ENCODE results near the gene TCEAL3.

Gene TCEAL3

DNA sequence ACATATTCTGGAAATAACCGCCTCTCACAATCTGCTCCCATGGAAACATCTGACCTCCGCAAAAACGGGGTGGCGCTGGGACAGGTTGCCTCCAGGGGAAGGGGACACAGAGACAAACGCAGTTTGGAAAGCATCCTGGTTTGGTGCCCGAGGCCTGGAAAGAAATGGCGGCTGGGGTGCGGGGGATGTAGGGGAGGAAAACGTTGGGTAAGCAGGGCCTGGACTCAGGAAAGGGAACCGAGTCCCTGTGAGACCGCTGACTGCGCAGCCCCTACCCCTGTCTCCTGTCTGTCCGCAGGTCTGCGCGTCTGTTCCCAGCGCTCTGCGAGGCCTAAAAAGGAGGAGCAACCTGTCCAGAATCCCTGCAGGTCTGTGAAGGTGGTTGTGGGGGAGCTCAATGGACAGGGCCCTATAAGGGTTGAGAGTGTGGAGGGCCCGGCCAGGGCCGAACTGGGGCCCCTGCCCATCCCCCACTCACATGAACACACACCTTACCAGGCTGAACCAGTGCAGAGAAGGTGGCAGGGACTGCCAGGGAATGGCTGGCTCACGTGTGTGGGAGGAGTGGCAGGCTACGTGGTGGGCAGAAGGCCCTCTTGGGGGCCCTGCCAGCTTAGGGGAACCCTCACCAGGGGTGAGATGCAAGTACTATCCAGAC lies 672 bp downstream of the TCEAL3 start:
- TF ChIP-seq, protein P1, sequence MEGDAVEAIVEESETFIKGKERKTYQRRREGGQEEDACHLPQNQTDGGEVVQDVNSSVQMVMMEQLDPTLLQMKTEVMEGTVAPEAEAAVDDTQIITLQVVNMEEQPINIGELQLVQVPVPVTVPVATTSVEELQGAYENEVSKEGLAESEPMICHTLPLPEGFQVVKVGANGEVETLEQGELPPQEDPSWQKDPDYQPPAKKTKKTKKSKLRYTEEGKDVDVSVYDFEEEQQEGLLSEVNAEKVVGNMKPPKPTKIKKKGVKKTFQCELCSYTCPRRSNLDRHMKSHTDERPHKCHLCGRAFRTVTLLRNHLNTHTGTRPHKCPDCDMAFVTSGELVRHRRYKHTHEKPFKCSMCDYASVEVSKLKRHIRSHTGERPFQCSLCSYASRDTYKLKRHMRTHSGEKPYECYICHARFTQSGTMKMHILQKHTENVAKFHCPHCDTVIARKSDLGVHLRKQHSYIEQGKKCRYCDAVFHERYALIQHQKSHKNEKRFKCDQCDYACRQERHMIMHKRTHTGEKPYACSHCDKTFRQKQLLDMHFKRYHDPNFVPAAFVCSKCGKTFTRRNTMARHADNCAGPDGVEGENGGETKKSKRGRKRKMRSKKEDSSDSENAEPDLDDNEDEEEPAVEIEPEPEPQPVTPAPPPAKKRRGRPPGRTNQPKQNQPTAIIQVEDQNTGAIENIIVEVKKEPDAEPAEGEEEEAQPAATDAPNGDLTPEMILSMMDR (IDR thresholded peaks at IDR 0.05; ENCODE audit: insufficient read depth, low read length, missing control alignments): no peak
- ChIA-PET POLR2A (no interaction called here), CTCF (no interaction called here)
- DNase-seq (ENCODE audit: low read depth, low spot score): no peak
- peak overlapping the region; percentile 73 for H3K4me3 ChIP-seq (ENCODE audit: low read depth, low read length)

DNA sequence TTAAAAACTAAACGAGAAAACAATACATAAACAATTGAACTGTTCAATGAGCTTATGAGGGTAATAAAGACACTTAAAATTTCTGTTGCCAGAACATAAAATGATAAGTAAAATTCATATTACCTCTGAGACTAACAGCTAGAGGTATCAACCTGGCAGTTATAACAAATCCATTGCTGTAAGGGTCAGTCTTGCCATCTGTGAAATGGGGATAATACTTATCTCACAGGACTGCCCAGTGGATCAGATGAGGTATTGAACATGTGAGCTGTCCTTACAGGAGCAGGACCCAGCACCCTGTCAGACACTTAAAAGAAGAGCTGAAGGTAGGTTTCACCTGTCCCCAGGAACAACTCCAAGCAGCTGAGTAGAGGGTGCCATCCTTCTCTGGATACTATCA lies 2.5 kb downstream of the TCEAL3 start:
- TF ChIP-seq, protein P1 (IDR thresholded peaks at IDR 0.05; ENCODE audit: insufficient read depth, low read length, missing control alignments): no peak
- no peak for DNase-seq (ENCODE audit: low read depth, low spot score)
- ChIA-PET POLR2A (interaction anchor here (0.6 kb wide), 1 partner anchor 52 kb away, joined by 3 read pairs; no protein-coding TSS in a partner anchor), CTCF (interaction anchor here (1.4 kb wide), 1 partner anchor 20 kb away, joined by 4 read pairs; no protein-coding TSS in a partner anchor)
- H3K4me3 ChIP-seq (ENCODE audit: low read depth, low read length): no peak overlapping the region

DNA sequence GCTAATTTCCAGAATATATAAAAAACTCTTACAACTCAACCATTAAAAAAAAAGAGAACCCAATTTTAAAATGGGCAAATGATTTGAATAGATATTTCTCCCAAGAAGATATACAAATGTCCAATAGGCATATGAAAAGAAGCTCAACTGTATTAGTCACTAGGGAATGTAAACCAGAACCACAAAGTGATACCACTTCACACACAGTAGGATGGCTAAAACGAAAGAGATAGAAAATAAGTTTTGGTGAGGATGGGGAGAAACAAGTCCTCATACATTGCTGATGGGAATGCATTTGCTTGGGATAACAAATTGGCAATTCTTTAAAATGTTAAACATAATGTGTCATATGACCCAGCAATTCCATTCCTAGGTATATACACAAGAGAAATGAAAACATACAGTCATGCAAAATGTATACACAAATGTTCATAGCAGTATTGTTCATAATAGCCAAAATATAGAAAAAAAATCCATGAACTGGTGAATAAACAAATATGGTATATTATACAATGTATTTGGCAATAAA lies 5.7 kb downstream of the TCEAL3 start:
- CTCF ChIA-PET: interaction anchor here (1.6 kb wide), 1 partner anchor 17 kb away, joined by 3 read pairs; no protein-coding TSS in a partner anchor
- POLR2A ChIA-PET: no interaction called here
- no peak overlapping the region for H3K4me3 ChIP-seq (ENCODE audit: low read depth, low read length)
- DNase-seq (ENCODE audit: low read depth, low spot score): no peak
- TF ChIP-seq, protein P1 (IDR thresholded peaks at IDR 0.05; ENCODE audit: insufficient read depth, low read length, missing control alignments): no peak

DNA sequence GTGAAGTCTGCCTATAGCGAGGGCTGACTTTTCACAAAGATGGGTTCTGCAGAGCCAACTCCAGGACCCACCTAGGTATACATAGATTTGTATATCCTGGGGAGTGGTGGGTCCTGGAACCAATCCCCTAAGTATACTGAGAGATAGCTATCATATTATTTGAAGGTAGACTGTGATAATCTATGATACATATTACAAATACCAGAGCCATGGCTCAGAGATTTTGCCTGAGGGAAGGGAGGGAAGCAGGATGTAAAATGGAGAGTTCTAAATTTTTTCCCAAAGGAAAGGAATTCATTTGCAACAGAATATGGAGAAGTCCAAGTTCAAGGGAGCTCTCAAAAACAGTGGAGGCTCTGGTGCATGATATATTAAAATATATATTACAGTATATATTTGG lies 7.2 kb downstream of the TCEAL3 start:
- POLR2A ChIA-PET: no interaction called here
- TF ChIP-seq, protein P1 (IDR thresholded peaks at IDR 0.05; ENCODE audit: insufficient read depth, low read length, missing control alignments): no peak
- CTCF ChIA-PET: interaction anchor here (4.1 kb wide), 1 partner anchor 15 kb away, joined by 23 read pairs; the partner anchor contains the start of gene TCEAL1
- H3K4me3 ChIP-seq (ENCODE audit: low read depth, low read length): no peak overlapping the region
- no peak for DNase-seq (ENCODE audit: low read depth, low spot score)

DNA sequence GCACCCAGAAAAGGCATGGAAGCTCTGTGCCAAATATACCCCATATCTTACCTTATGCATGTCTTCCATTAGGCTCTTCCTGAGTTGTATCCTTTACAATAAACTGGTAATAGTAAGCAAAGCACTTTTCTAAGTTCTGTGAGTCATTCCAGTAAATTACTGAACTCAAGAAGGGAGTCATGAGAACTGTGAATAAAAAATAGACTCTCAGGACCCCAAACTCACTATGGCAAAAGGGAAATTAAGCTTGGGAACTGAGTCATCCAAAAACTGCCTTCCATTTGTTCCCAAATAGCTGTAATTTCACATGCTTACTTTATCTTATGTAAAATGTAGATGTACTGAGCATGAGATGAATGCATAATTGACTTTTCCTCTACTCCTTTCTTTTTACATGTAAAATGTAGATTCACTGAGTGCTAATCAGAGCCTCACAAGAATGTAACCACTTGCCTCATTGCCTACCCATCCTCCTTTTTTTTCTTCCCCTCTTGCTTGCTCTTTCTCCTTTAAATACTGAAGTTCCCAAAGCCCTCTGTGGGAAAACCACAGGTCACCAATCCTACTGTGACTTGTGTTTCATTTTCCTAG lies 8.1 kb downstream of the TCEAL3 start:
- DNase-seq (ENCODE audit: low read depth, low spot score): no peak
- POLR2A ChIA-PET: interaction anchor here (0.6 kb wide), 1 partner anchor 22 kb away, joined by 3 read pairs; no protein-coding TSS in a partner anchor
- CTCF ChIA-PET: interaction anchor here (4.1 kb wide), 1 partner anchor 14 kb away, joined by 23 read pairs; the partner anchor contains the start of gene TCEAL1
- H3K4me3 ChIP-seq (ENCODE audit: low read depth, low read length): no peak overlapping the region
- TF ChIP-seq, protein P1 (IDR thresholded peaks at IDR 0.05; ENCODE audit: insufficient read depth, low read length, missing control alignments): no peak

DNA sequence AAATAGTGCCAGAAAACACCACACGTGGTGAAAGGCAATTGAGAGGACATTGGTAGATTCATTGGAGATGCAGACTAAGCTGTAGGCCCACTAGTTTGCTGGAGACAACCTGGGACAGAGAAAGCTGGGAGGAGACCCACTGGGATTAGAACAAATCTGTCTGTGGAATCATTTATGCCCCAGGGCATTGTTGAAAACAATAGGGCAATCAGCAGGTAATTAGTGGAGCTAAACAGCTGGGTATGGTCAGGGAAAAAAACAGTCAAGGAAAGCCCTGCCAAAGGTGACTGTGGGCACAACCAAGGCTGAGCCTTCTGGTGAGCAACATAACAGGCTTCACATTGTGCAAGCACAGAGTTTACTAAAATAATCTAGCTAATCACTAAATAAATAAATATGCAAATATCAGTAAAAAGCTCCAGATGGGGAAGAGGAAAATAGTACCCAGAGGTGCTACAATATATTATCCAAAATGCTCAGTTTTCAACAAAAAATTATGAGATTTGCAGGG lies 9.0 kb downstream of the TCEAL3 start:
- POLR2A ChIA-PET: interaction anchor here (0.7 to 1.2 kb wide), 2 partner anchors 9 to 13 kb away, joined by 3 to 4 read pairs; partner anchors contain the start of gene TCEAL3
- no peak for DNase-seq (ENCODE audit: low read depth, low spot score)
- no peak overlapping the region for H3K4me3 ChIP-seq (ENCODE audit: low read depth, low read length)
- TF ChIP-seq, protein P1 (IDR thresholded peaks at IDR 0.05; ENCODE audit: insufficient read depth, low read length, missing control alignments): no peak
- CTCF ChIA-PET: interaction anchor here (0.7 to 4.1 kb wide), 3 partner anchors 9 to 70 kb away, joined by 3 to 23 read pairs (median 3); partner anchors contain the start of gene TCEAL1
